HFFc6 (cell line): ENCODE measurements around the gene ETFB. TPM values are rescaled to one million over a fixed set of nuclear protein-coding genes. Genes with fewer than 3 reads are reported as not detected.

Experiments
- DNase-seq: peaks from one replicate; pipeline ENCODE4 v3.0.0-alpha.2; 2018
- H3K27ac Mint-ChIP-seq: 2 replicates; pipeline ENCODE4 v1.8.0; 2020; ENCODE audit warnings: mild to moderate bottlenecking, mixed read lengths
- H3K27me3 Mint-ChIP-seq: 2 replicates; pipeline ENCODE4 v1.8.0; 2021; ENCODE audit warnings: mild to moderate bottlenecking, moderate library complexity, mixed read lengths; ENCODE audit not compliant: insufficient read depth
- H3K36me3 Mint-ChIP-seq: 2 replicates; pipeline ENCODE4 v1.8.0; 2021; ENCODE audit warnings: low read depth, mixed read lengths
- H3K4me1 Mint-ChIP-seq: 2 replicates; pipeline ENCODE4 v1.8.0; 2020; ENCODE audit warnings: low read depth, mixed read lengths
- H3K4me3 Mint-ChIP-seq: 2 replicates; pipeline ENCODE4 v1.8.0; 2020; ENCODE audit warnings: mild to moderate bottlenecking, moderate library complexity, mixed read lengths
- H3K9me3 Mint-ChIP-seq: 2 replicates; pipeline ENCODE4 v1.8.0; 2020; ENCODE audit warnings: mild to moderate bottlenecking, mixed read lengths
- total RNA-seq, 6 experiments: library from RNA; stranded (reverse); fragmentation: NEBNext Ultra II Directional; extraction: Animal tissue kit (Norgen Biotek cat#: 25700); gene quantifications; 2 replicates in 1 of 6; 3 replicates in 5 of 6; pipeline ENCODE4 v1.2.3, GENCODE V29; 2021
- TF ChIP-seq, protein P1 (sequence below): fragments of 200-600 bp; sonication (generic); IDR thresholded peaks from 2 replicates; pipeline ENCODE4 v1.5.0; 2021; ENCODE audit warnings: antibody characterized with exemption, mild to moderate bottlenecking

The ETFB gene
- total RNA-seq, 6 experiments from 2014 or later = 109 to 157 (median 132) TPM

DNA sequence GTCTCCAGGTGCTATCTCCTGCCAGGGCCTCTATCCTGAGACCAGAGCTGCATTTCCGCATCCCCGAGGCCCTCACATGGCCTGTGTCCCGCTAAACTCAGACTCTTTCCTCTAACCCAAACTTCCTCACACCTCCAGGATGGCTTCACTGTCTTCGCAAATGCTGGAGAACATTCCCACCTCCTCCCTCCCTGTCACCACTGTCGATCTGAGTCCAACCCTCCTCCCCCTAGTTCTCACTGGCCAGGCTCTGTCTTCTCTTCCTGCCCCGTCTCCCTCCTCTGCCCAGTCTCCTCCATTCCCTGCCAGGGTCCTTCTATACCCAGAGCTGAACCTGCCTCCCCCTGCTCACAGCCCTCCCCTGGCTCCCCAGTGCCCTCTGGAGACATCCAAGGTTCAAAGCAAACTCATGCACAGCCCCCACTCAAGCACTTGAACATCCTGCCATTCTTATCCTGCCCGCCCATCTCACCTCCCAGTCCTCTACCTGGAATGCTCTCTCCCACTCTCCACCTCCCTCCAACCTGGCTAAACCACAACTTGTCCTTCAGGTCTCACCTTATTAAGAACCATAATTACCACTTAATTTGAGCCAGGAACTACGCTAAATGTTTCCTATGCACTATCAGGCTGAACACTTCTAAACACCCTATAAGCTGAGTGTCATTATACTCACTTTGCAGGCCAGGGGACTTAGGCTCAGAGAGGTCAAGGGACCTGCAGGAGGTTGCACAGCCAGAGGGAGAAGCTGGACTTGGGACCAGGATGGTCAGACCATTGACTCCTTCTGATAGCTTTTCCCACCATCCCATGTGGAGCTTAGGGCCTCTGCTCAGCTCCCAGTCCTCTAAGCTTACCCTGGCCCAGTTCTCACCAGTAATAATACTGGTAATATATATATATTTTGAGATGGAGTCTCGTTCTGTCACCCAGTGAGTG is 23.3 kb downstream of the ETFB start:
- Mint-ChIP-seq H3K4me3 (no peak overlapping the region), H3K27ac (no peak overlapping the region), H3K27me3 (peaks cover 3% of the 10 kb centered on the region), H3K9me3 (no peaks in the 10 kb centered on the region), H3K4me1 (peaks cover 23% of the 10 kb centered on the region), H3K36me3 (peaks cover 13% of the 10 kb centered on the region)
- TF ChIP-seq, protein P1, sequence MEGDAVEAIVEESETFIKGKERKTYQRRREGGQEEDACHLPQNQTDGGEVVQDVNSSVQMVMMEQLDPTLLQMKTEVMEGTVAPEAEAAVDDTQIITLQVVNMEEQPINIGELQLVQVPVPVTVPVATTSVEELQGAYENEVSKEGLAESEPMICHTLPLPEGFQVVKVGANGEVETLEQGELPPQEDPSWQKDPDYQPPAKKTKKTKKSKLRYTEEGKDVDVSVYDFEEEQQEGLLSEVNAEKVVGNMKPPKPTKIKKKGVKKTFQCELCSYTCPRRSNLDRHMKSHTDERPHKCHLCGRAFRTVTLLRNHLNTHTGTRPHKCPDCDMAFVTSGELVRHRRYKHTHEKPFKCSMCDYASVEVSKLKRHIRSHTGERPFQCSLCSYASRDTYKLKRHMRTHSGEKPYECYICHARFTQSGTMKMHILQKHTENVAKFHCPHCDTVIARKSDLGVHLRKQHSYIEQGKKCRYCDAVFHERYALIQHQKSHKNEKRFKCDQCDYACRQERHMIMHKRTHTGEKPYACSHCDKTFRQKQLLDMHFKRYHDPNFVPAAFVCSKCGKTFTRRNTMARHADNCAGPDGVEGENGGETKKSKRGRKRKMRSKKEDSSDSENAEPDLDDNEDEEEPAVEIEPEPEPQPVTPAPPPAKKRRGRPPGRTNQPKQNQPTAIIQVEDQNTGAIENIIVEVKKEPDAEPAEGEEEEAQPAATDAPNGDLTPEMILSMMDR = no peak
- no peak for DNase-seq

DNA sequence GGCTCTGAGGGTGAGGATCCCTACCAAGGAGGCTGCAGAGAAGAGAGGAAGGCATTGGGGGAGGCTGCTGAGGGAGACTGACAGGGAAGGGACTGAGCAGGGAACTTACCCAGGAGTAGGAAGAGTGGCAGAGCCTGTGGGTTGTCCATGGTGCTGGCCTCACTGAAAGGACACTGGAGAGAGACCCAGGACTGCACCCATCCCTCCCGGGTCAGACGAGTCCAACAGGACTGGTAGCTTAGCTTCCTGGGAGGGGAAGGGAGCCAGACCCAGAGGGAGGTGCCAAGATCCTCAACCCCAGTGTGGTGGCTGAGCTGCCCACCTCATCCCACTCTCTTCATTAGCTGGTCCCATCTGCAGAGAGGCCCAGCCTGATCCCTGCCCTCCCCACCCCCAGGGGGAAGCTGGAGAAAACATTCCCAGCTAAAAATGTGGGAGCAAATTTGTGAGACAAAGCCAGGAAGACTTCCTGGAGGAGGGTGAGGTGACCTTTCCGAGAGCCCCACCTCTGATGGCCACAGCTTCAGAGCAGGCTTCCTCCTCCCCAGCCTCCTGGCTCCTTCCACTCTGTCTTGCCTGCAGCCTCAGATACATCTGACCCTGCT is 24.1 kb downstream of the ETFB start, which contains the start of gene VSIG10L:
Gene VSIG10L, minus strand, starts transcription at position 164 of the 605 bp plus-strand sequence. Its CDS starts 15 bp downstream, at position 149.
- peaks cover 3% of the 10 kb centered on the region for H3K27me3 Mint-ChIP-seq
- H3K27ac Mint-ChIP-seq = peak within 1 kb of the TSS; percentile 51; the same call in 1 of the 2 replicates
- H3K4me3 Mint-ChIP-seq = no peak within 1 kb of the TSS
- TF ChIP-seq, protein P1 = no peak
- peaks cover 23% of the 10 kb centered on the region for H3K4me1 Mint-ChIP-seq
- DNase-seq = no peak
- no peaks in the 10 kb centered on the region for H3K9me3 Mint-ChIP-seq
- peaks cover 6% of the 10 kb centered on the region for H3K36me3 Mint-ChIP-seq

DNA sequence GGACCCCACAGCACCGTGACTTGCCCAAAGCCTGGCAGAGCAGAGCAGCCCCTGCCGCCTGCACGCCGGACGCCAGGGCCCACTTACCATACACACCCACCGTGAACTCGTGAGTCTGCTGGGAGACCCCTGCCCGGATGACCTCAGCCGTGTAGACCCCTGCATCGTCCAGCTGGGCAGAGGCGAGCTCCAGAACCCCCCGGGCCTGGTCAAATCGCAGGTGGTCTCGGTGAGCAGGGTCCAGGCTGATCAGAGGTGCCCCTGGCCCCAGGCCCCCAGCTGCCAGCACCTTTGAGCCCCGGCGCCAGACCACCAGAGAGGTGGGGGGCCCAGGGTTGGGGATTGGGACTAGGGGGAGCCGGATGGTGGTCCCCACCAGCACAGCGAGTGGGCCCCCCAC is 25.1 kb downstream of the ETFB start:
- TF ChIP-seq, protein P1 = no peak
- no peak overlapping the region for H3K4me3 Mint-ChIP-seq
- DNase-seq = no peak

DNA sequence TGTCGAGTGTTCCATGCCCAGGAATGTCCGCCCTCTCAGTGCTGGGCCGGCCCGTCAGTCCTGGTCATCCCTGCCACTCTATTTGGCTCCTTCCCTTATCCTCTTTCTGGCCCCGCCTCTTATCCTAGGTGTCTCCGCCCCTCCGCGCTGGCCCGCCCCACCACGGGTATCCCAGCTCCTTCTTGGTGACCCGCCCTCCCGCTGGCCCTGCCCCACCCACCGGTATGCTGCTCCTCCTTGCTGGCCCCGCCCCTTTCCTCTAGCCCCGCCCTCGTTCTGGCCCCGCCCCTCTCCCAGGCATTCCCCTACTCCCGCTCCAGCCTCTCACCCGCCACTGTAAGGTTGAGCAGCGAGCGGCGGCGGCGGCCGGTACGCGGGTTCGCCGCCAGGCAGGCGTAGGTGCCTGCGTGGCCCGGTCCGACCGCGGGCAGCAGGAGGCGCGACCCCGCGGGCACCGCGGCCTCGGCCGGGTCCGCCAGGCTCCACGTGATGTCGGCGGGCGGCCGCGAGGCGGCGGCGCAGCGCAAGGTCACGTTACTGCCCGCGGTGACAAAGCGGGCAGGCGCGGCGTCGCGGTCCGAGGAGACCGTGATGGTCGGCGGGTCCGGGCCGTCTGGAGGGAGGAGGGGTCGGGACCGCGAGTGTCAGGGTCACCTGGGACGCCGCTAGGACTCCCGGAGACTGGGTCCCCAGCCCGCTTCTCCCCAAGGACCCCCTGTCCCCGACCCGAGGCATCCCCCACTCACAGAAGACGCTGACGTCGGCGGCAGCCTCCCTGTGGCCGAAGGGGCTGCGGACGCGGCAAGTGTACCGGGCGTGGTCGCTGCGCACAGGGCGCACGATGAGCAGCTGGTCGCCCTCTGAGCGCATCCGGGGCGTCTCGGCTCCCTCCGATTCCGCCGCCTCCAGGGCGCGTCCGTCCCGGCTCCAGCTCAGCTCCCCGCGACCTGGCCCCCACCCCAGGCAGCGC is 26.2 kb downstream of the ETFB start:
- DNase-seq = peak; percentile 97
- peak overlapping the region; percentile 95 for H3K27ac Mint-ChIP-seq

More for the DNA sequence above, 25.1 kb downstream of the ETFB start:
- H3K27ac Mint-ChIP-seq = 0 out of 2 replicates have a peak overlapping the region, but pooled peaks have one; percentile 9
- no peaks in the 10 kb centered on the region for H3K9me3 Mint-ChIP-seq
- peaks cover 23% of the 10 kb centered on the region for H3K4me1 Mint-ChIP-seq
- peaks cover 6% of the 10 kb centered on the region for H3K36me3 Mint-ChIP-seq
- peaks cover 3% of the 10 kb centered on the region for H3K27me3 Mint-ChIP-seq

More for the DNA sequence above, 26.2 kb downstream of the ETFB start:
- peaks cover 23% of the 10 kb centered on the region for H3K4me1 Mint-ChIP-seq
- TF ChIP-seq, protein P1 = peak; percentile 65
- peaks cover 3% of the 10 kb centered on the region for H3K27me3 Mint-ChIP-seq
- H3K36me3 Mint-ChIP-seq = peaks cover 4% of the 10 kb centered on the region
- H3K4me3 Mint-ChIP-seq = peak overlapping the region; percentile 91
- H3K9me3 Mint-ChIP-seq = no peaks in the 10 kb centered on the region
